ENCODE data around the gene RABGAP1L.
A peak's percentile ranks its signal among the peaks of the same experiment; 100 is the strongest.
"Not testable (repeated sequence)": the region's sequence is repeated elsewhere in the genome, so short reads cannot be mapped to it uniquely, and the experiment has no call there.

The RABGAP1L gene

DNA sequence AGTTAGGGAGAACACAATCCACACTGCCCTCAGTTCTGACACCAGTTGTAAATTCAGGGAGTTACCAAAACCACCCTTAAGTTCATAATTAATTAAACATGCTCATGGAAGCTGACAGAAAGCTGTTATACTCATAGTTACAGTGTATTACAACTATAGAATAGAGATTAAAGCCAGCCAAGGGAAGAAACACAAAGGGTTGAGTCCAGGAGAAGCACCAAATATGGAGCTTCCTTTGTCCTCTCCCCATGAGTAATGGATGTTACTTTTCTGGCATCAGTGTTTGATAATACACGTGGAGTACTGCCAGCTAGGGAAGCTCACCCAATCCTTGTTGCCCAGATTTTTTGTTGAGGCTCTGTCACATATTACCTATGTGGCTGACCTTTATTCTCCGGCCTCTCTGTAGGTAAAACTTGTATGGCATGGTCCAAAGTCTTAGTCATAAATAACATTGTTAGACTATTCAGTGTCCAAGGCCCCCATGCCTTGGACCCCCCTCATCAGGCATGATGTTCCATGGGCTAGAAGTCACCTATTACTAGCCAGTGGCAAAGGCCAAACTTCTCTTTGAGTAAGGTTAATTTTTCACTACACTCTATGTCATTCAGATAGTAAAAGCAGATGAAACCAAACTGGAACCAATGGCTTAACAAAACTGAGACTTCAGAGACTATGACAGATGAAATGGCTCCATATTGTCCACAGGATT, 464.2 kb downstream of the RABGAP1L start:
- no peaks in the 10 kb centered on the region for H3K9me3 ChIP-seq (ENCODE audit: insufficient read depth, low read length)
- no peak for DNase-seq (ENCODE audit: low read depth, low spot score)
- H3K27me3 ChIP-seq (ENCODE audit: insufficient read depth, insufficient read length): no peaks in the 10 kb centered on the region
- no peak overlapping the region for H3K9ac ChIP-seq (ENCODE audit: insufficient read length, low read depth)
- no peaks in the 10 kb centered on the region for H3K4me1 ChIP-seq (ENCODE audit: insufficient read depth, insufficient read length)
- no peaks in the 10 kb centered on the region for H3K36me3 ChIP-seq (ENCODE audit: insufficient read depth, insufficient read length, low read length)
- TF ChIP-seq ZNF274 (IDR thresholded peaks at IDR 0.05; ENCODE audit: low read depth, low read length) (no peak), YY1 (IDR thresholded peaks at IDR 0.05; ENCODE audit: insufficient read depth, insufficient read length) (no peak), SUZ12 (IDR thresholded peaks at IDR 0.05; ENCODE audit: extremely low read depth, insufficient read depth, insufficient read length) (no peak)
- H3K4me3 ChIP-seq (ENCODE audit: insufficient read length, low read depth): no peak overlapping the region

- peak; percentile 13 for DNase-seq (ENCODE audit: low read depth, low spot score)
- H3K9me3 ChIP-seq (ENCODE audit: insufficient read depth, low read length): no peaks in the 10 kb centered on the region
- H3K4me1 ChIP-seq (ENCODE audit: insufficient read depth, insufficient read length): no peaks in the 10 kb centered on the region
- no peak for TF ChIP-seq SUZ12 (IDR thresholded peaks at IDR 0.05; ENCODE audit: extremely low read depth, insufficient read depth, insufficient read length)
- TF ChIP-seq YY1 (IDR thresholded peaks at IDR 0.05; ENCODE audit: insufficient read depth, insufficient read length): no peak
- TF ChIP-seq ZNF274 (IDR thresholded peaks at IDR 0.05; ENCODE audit: low read depth, low read length): no peak
- H3K27me3 ChIP-seq (ENCODE audit: insufficient read depth, insufficient read length): no peaks in the 10 kb centered on the region
- H3K36me3 ChIP-seq (ENCODE audit: insufficient read depth, insufficient read length, low read length): no peaks in the 10 kb centered on the region
- H3K9ac ChIP-seq (ENCODE audit: insufficient read length, low read depth): no peak overlapping the region
- no peak overlapping the region for H3K4me3 ChIP-seq (ENCODE audit: insufficient read length, low read depth)
Measured at GRCh38 chr1:174626031-174627025, 467.0 kb downstream of the RABGAP1L start.

- H3K9ac ChIP-seq (ENCODE audit: insufficient read length, low read depth): no peak overlapping the region
- H3K36me3 ChIP-seq (ENCODE audit: insufficient read depth, insufficient read length, low read length): no peaks in the 10 kb centered on the region
- TF ChIP-seq YY1 (IDR thresholded peaks at IDR 0.05; ENCODE audit: insufficient read depth, insufficient read length) (no peak), SUZ12 (IDR thresholded peaks at IDR 0.05; ENCODE audit: extremely low read depth, insufficient read depth, insufficient read length) (no peak), ZNF274 (IDR thresholded peaks at IDR 0.05; ENCODE audit: low read depth, low read length) (no peak)
- H3K4me3 ChIP-seq (ENCODE audit: insufficient read length, low read depth): no peak overlapping the region
- H3K27me3 ChIP-seq (ENCODE audit: insufficient read depth, insufficient read length): no peaks in the 10 kb centered on the region
- DNase-seq (ENCODE audit: low read depth, low spot score): no peak
- no peaks in the 10 kb centered on the region for H3K4me1 ChIP-seq (ENCODE audit: insufficient read depth, insufficient read length)
- no peaks in the 10 kb centered on the region for H3K9me3 ChIP-seq (ENCODE audit: insufficient read depth, low read length)
Measured at GRCh38 chr1:174637487-174637886, 478.2 kb downstream of the RABGAP1L start.

- no peak for DNase-seq (ENCODE audit: low read depth, low spot score)
- Histone ChIP-seq H3K4me3 (ENCODE audit: insufficient read length, low read depth) (no peak overlapping the region), H3K27me3 (ENCODE audit: insufficient read depth, insufficient read length) (no peaks in the 10 kb centered on the region), H3K9me3 (ENCODE audit: insufficient read depth, low read length) (no peaks in the 10 kb centered on the region), H3K36me3 (ENCODE audit: insufficient read depth, insufficient read length, low read length) (no peaks in the 10 kb centered on the region), H3K4me1 (ENCODE audit: insufficient read depth, insufficient read length) (no peaks in the 10 kb centered on the region), H3K9ac (ENCODE audit: insufficient read length, low read depth) (no peak overlapping the region)
- TF ChIP-seq ZNF274 (IDR thresholded peaks at IDR 0.05; ENCODE audit: low read depth, low read length): no peak
- TF ChIP-seq SUZ12 (IDR thresholded peaks at IDR 0.05; ENCODE audit: extremely low read depth, insufficient read depth, insufficient read length): no peak
- no peak for TF ChIP-seq YY1 (IDR thresholded peaks at IDR 0.05; ENCODE audit: insufficient read depth, insufficient read length)
Measured at GRCh38 chr1:174639461-174639860, 480.1 kb downstream of the RABGAP1L start.

DNA sequence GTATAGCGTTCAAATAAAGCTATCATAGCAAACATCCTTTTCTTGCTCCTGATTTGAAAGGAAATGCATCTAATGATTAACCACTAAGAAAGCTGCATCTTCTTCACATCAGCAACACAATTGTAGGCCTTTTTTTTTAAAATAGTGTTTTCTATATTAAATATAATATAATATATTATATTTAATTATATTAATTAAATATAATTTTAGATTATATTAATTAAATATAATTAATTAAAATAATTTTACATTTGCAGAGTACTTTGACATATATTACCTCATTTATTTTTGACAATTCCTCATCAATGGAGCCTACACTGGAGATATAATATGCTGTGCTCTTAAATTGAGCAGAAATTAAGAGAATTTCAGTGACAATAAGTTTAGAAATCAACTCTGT, 481.5 kb downstream of the RABGAP1L start:
- no peak overlapping the region for H3K9ac ChIP-seq (ENCODE audit: insufficient read length, low read depth)
- H3K27me3 ChIP-seq (ENCODE audit: insufficient read depth, insufficient read length): no peaks in the 10 kb centered on the region
- H3K4me1 ChIP-seq (ENCODE audit: insufficient read depth, insufficient read length): no peaks in the 10 kb centered on the region
- no peak overlapping the region for H3K4me3 ChIP-seq (ENCODE audit: insufficient read length, low read depth)
- no peaks in the 10 kb centered on the region for H3K36me3 ChIP-seq (ENCODE audit: insufficient read depth, insufficient read length, low read length)
- no peak for DNase-seq (ENCODE audit: low read depth, low spot score)
- H3K9me3 ChIP-seq (ENCODE audit: insufficient read depth, low read length): no peaks in the 10 kb centered on the region
- TF ChIP-seq YY1 (IDR thresholded peaks at IDR 0.05; ENCODE audit: insufficient read depth, insufficient read length): no peak
- TF ChIP-seq SUZ12 (IDR thresholded peaks at IDR 0.05; ENCODE audit: extremely low read depth, insufficient read depth, insufficient read length): no peak
- no peak for TF ChIP-seq ZNF274 (IDR thresholded peaks at IDR 0.05; ENCODE audit: low read depth, low read length)

- TF ChIP-seq YY1 (IDR thresholded peaks at IDR 0.05; ENCODE audit: insufficient read depth, insufficient read length) (no peak), SUZ12 (IDR thresholded peaks at IDR 0.05; ENCODE audit: extremely low read depth, insufficient read depth, insufficient read length) (no peak), ZNF274 (IDR thresholded peaks at IDR 0.05; ENCODE audit: low read depth, low read length) (no peak)
- no peak for DNase-seq (ENCODE audit: low read depth, low spot score)
- no peak overlapping the region for H3K9ac ChIP-seq (ENCODE audit: insufficient read length, low read depth)
- no peaks in the 10 kb centered on the region for H3K4me1 ChIP-seq (ENCODE audit: insufficient read depth, insufficient read length)
- H3K27me3 ChIP-seq (ENCODE audit: insufficient read depth, insufficient read length): no peaks in the 10 kb centered on the region
- no peaks in the 10 kb centered on the region for H3K9me3 ChIP-seq (ENCODE audit: insufficient read depth, low read length)
- H3K4me3 ChIP-seq (ENCODE audit: insufficient read length, low read depth): no peak overlapping the region
- H3K36me3 ChIP-seq (ENCODE audit: insufficient read depth, insufficient read length, low read length): no peaks in the 10 kb centered on the region
Measured at GRCh38 chr1:174642393-174642792, 483.1 kb downstream of the RABGAP1L start.

GRCh38 chr1:174643206-174643605, 483.9 kb downstream of the RABGAP1L start:
- H3K36me3 ChIP-seq (ENCODE audit: insufficient read depth, insufficient read length, low read length): no peaks in the 10 kb centered on the region
- no peaks in the 10 kb centered on the region for H3K4me1 ChIP-seq (ENCODE audit: insufficient read depth, insufficient read length)
- no peak overlapping the region for H3K4me3 ChIP-seq (ENCODE audit: insufficient read length, low read depth)
- no peaks in the 10 kb centered on the region for H3K27me3 ChIP-seq (ENCODE audit: insufficient read depth, insufficient read length)
- no peak overlapping the region for H3K9ac ChIP-seq (ENCODE audit: insufficient read length, low read depth)
- DNase-seq (ENCODE audit: low read depth, low spot score): no peak
- no peak for TF ChIP-seq SUZ12 (IDR thresholded peaks at IDR 0.05; ENCODE audit: extremely low read depth, insufficient read depth, insufficient read length)
- TF ChIP-seq YY1 (IDR thresholded peaks at IDR 0.05; ENCODE audit: insufficient read depth, insufficient read length): no peak
- TF ChIP-seq ZNF274 (IDR thresholded peaks at IDR 0.05; ENCODE audit: low read depth, low read length): no peak
- H3K9me3 ChIP-seq (ENCODE audit: insufficient read depth, low read length): no peaks in the 10 kb centered on the region

DNA sequence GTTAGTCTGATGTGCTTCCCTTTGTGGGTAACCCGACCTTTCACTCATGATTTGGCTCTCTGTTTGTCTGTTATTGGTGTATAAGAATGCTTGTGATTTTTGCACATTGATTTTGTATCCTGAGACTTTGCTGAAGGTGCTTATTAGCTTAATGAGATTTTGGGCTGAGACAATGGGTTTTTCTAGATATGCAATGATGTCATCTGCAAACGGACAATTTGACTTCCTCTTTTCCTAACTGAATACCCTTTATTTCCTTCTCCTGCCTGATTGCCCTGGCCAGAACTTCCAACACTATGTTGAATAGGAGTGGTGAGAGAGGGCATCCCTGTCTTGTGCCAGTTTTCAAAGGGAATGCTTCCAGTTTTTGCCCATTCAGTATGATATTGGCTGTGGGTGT, 490.3 kb downstream of the RABGAP1L start:
- not testable (repeated sequence) for H3K4me1 ChIP-seq (ENCODE audit: insufficient read depth, insufficient read length); H3K9ac ChIP-seq (ENCODE audit: insufficient read length, low read depth); DNase-seq (ENCODE audit: low read depth, low spot score)

More for the DNA sequence above, 490.3 kb downstream of the RABGAP1L start:
- H3K36me3 ChIP-seq (ENCODE audit: insufficient read depth, insufficient read length, low read length); H3K4me3 ChIP-seq (ENCODE audit: insufficient read length, low read depth); H3K9me3 ChIP-seq (ENCODE audit: insufficient read depth, low read length); H3K27me3 ChIP-seq (ENCODE audit: insufficient read depth, insufficient read length): not testable (repeated sequence)

Data from NT2/D1 (cell line).